LNCAP (cell line): ENCODE measurements around the gene SLC13A2.

ENCODE experiments used
- CTCF ChIP-seq: fragments of 450-650 bp; IDR thresholded peaks from 2 replicates; pipeline ENCODE4 v1.5.1; 2017; ENCODE audit warnings: mild to moderate bottlenecking

The SLC13A2 gene

GRCh38 chr17:28501421-28502284 lies 28.2 kb downstream of the SLC13A2 start:
- no peak for TF ChIP-seq CTCF

GRCh38 chr17:28503420-28503819 lies 30.0 kb downstream of the SLC13A2 start:
- no peak for TF ChIP-seq CTCF

- no peak for TF ChIP-seq CTCF
These were observed 32.7 kb downstream of the SLC13A2 start, which contains the start of gene FOXN1 for GRCh38 chr17:28505986-28506665. TSS of gene FOXN1 (plus strand) at chr17:28506348. CDS start at chr17:28523970, 17,622 bp downstream.

- no peak for TF ChIP-seq CTCF
These were observed 33.5 kb downstream of the SLC13A2 start for GRCh38 chr17:28506763-28507487.

- no peak for TF ChIP-seq CTCF
These were observed 34.2 kb downstream of the SLC13A2 start for GRCh38 chr17:28507567-28508203.

GRCh38 chr17:28508211-28508724 lies 34.8 kb downstream of the SLC13A2 start:
- no peak for TF ChIP-seq CTCF

GRCh38 chr17:28509789-28510188 lies 36.3 kb downstream of the SLC13A2 start:
- no peak for TF ChIP-seq CTCF
